ENCODE data around the gene EHD1. TPM values are rescaled to one million over a fixed set of nuclear protein-coding genes. Genes with fewer than 3 reads are reported as not detected.
A peak's percentile ranks its signal among the peaks of the same experiment; 100 is the strongest.

EHD1 gene
- total and polyA plus RNA-seq, 5 experiments from 2014 or later: 137 to 226 (median 164) TPM

DNA sequence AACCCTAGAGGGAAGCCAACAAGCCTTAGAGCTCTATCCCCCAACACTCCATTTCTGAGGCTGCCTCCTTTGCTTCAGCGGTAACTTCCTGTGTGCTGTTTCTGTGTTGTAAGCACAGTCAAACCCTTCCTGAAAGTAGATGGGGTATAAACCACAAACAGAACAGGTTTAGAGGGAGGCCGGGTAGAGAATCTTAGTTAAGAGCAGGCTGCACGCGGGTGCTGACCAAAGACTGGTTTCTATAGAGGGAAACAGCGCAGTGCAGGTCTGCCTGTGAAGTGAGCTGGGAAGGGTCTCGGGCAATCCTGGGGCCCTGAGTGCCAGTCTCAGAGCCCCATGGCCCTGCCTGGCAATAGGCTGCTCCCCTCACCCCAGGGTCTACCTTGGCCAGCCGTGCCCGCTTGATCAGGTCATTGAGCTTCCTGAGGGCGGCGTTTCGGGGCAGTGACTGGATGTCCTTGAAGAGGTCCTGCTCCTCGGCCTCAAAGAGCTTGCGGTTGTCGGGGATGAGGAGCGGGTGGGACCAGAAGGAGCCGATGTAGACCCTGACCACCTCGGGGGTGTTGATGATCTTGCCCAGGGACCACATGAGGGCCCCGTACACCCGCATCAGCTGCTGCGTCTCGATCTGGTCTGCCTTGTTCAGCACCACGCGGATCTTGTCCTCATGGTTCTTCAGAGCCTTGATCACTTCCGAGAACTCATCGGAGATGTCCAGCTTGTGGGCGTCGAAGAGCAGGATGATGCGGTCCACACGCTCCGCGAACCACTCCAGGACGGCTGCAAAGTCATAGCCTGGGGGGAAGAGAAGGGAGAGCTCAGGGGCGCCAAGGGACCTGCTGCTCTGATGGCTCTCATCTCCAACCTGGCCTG, 18.6 kb downstream of the EHD1 start:
- peaks cover 29 to 96% (median 85%) of the 10 kb centered on the region in 4 donors for H3K4me1 Mint-ChIP-seq
- no peaks in the 10 kb centered on the region for H3K9me3 Mint-ChIP-seq
- POLR2A ChIA-PET: interaction anchor here (0.5 to 45.7 kb wide), 19 partner anchors 3 to 1474 kb away, joined by 3 to 2449 read pairs (median 4); partner anchors contain the start of genes CCDC85B, CDC42BPG, EHD1 and FAU
- H3K27me3 Mint-ChIP-seq: no peaks in the 10 kb centered on the region
- peak overlapping the region; percentile 90 to 99 (median 98) for H3K27ac Mint-ChIP-seq
- DNase-seq: peak in 8 of 10 donors; percentile 50 to 82 (median 72)
- H3K36me3 Mint-ChIP-seq: peaks cover 0 to 32% (median 5%) of the 10 kb centered on the region in 3 donors
- H3K4me3 Mint-ChIP-seq: peak overlapping the region; percentile 76 to 88 (median 84)
- ATAC-seq: peak; percentile 71 to 85

DNA sequence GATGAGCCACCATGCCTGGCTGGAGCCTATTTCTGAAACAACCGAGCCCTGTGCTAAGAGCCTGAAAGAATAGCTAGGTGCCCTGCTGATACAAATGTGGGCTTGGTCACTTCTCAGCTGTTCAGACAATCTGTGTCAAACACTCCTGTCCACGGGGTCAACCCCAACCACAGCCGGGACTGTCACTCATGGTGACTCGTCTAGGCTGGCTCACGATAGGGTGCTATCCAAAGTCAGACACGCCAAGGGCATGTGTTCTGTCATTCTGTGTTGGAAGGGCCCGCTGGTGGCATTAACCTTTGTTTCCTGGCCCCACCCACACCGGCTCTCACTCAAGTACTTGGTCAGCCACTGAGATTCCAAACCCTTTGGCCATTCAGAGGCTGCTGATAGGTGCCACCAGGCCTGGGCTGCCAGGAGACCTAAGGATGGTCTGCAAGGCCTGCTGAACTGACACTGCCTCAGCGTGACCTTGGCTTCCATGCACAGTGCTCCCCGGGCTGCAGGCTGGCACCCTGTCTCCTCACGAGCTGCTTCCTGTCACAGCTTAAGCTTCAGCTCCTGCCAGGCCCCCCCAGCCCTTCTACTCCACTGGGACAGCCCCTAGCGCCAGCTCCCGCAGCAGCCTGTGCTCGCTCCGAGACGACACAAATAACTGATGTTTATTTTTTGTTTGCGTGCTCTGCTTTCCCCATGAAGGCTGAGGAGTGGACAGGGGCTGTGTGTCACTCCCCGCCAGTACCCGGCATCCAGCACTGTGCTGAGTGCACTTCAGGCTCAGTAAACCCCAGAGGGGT, 19.8 kb downstream of the EHD1 start:
- Mint-ChIP-seq H3K27ac (peak overlapping the region; percentile 90 to 99 (median 98)), H3K4me3 (peak overlapping the region; percentile 76 to 88 (median 84)), H3K9me3 (no peaks in the 10 kb centered on the region), H3K27me3 (no peaks in the 10 kb centered on the region), H3K36me3 (peaks cover 0 to 42% (median 6%) of the 10 kb centered on the region in 3 donors), H3K4me1 (peaks cover 31 to 96% (median 86%) of the 10 kb centered on the region in 4 donors)
- POLR2A ChIA-PET: interaction anchor here (0.5 to 45.7 kb wide), 17 partner anchors 2 to 1475 kb away, joined by 3 to 2449 read pairs (median 4); partner anchors contain the start of genes CCDC85B, CDC42BPG, EHD1 and FAU
- DNase-seq (peak in 9 of 10 donors; percentile 57 to 81 (median 63)), ATAC-seq (peak; percentile 58 to 64)

DNA sequence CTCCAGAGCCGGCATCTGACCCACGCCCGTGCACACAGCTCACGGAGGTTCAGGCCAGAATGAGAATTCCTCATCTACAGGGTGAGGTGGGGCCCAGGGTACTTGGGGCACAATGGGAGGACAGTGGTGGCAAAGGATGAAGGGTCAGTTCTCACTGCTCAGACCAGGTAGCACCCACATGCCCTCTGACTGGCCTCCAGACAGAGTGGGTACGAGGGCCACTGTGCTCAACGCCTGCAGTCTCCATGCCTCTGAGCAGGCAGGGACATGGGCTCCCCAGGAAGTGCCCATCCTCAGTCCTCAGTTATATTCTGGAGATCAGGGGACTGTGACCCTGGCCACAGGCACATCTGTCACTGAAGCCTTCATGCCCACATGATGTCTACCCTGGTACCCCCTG, 20.9 kb downstream of the EHD1 start:
- peak overlapping the region; percentile 55 to 96 (median 92) for H3K27ac Mint-ChIP-seq
- H3K4me3 Mint-ChIP-seq: peak overlapping the region in 9 of 10 donors; percentile 3 to 83 (median 48)
- ATAC-seq (no peak), DNase-seq (no peak)
- H3K9me3 Mint-ChIP-seq: no peaks in the 10 kb centered on the region
- peaks cover 0 to 48% (median 6%) of the 10 kb centered on the region in 3 donors for H3K36me3 Mint-ChIP-seq
- no peaks in the 10 kb centered on the region for H3K27me3 Mint-ChIP-seq
- POLR2A ChIA-PET: interaction anchor here (1.1 to 45.7 kb wide), 4 partner anchors 1 to 93 kb away, joined by 3 to 2449 read pairs (median 1232); partner anchors contain the start of genes CDC42BPG and EHD1
- H3K4me1 Mint-ChIP-seq: peaks cover 38 to 96% (median 86%) of the 10 kb centered on the region in 4 donors

DNA sequence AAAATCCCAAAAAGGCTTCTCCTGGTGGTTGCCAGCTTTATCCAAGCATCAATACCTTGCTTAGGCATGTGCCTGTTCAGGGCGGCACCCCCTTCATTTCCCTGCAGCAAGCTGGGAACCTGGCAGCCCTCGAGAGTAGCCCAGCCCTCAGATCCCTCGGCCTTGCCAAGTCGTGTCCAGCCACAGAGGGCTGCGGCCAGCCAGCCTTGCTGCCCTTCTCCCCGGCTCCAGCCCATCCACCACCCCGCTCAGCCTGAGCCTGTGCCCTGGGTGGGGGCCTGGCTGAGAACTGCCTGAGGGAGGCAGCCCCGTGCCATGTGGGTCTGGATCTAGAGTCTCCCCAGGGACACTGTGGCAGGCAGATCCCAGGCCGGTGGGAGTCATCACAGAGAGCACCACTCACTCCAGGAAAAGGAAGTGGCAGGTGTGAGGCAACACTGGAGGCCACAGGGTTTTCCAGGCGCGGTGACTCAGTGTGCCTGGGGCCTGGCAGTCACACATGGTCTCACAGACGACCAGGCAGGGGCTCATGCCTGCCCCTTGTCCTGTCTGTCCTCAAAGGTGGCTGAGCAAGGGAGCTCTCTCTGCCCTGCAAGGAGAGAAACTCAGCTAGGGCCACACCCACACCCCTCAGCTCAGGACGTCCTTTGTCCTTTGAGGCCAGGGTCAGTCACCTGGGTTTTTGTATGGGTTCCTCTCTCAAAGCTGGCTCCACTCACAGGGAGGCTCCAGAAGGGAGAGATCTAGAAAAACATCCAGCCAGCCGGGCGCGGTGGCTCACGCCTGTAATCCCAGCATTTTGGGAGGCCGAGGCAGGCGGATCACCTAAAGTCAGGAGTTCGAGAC, 21.8 kb downstream of the EHD1 start:
- H3K9me3 Mint-ChIP-seq: no peaks in the 10 kb centered on the region
- DNase-seq (no peak), ATAC-seq (no peak)
- POLR2A ChIA-PET: interaction anchor here (0.6 to 45.7 kb wide), 5 partner anchors 0 to 936 kb away, joined by 3 to 2449 read pairs (median 4); partner anchors contain the start of genes CDC42BPG and EHD1
- peak overlapping the region; percentile 39 to 88 (median 72) for H3K4me3 Mint-ChIP-seq
- H3K36me3 Mint-ChIP-seq: peaks cover 0 to 48% (median 6%) of the 10 kb centered on the region in 3 donors
- H3K4me1 Mint-ChIP-seq: peaks cover 42 to 96% (median 87%) of the 10 kb centered on the region in 4 donors
- H3K27ac Mint-ChIP-seq: peak overlapping the region; percentile 86 to 96 (median 94)
- H3K27me3 Mint-ChIP-seq: no peaks in the 10 kb centered on the region

DNA sequence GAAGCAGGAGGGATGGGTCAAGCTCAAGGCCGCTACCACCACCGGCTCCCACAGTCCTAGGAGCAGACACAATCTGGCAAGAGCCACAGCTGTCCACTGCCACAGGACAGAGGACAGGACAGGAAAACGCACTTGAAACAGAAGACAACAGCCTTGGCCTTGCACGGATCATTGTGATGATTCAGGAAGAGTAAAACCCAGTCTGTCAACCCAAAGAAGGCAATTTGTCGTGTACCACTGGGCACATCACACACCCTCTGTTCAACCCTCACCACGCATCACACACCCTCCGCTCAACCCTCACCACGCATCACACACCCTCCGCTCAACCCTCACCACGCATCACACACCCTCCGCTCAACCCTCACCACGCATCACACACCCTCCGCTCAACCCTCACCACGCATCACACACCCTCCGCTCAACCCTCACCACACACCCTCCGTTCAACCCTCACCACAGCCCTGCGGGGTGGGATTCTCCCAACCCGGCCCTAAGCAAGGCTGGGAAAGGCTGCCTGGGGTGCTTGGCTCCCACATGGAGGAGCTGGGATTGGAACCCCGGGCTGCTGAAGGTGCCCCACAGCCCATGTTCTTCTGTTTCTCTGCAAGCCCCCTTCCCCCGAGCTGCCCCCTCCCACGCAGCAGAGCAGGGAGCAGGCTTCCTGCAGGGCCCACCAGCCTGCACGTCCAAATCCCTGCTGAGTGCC, 22.7 kb downstream of the EHD1 start:
- ATAC-seq (no peak), DNase-seq (peak in 1 of 10 donors; percentile 14)
- H3K36me3 Mint-ChIP-seq: peaks cover 0 to 48% (median 6%) of the 10 kb centered on the region in 3 donors
- H3K27ac Mint-ChIP-seq: peak overlapping the region; percentile 86 to 96 (median 94)
- POLR2A ChIA-PET: interaction anchor here (1.2 to 45.7 kb wide), 5 partner anchors 1 to 84 kb away, joined by 3 to 2449 read pairs (median 7); partner anchors contain the start of genes CDC42BPG, EHD1 and SF1
- no peaks in the 10 kb centered on the region for H3K27me3 Mint-ChIP-seq
- H3K4me3 Mint-ChIP-seq: peak overlapping the region; percentile 50 to 88 (median 79)
- H3K4me1 Mint-ChIP-seq: peaks cover 46 to 96% (median 88%) of the 10 kb centered on the region in 4 donors
- H3K9me3 Mint-ChIP-seq: no peaks in the 10 kb centered on the region

DNA sequence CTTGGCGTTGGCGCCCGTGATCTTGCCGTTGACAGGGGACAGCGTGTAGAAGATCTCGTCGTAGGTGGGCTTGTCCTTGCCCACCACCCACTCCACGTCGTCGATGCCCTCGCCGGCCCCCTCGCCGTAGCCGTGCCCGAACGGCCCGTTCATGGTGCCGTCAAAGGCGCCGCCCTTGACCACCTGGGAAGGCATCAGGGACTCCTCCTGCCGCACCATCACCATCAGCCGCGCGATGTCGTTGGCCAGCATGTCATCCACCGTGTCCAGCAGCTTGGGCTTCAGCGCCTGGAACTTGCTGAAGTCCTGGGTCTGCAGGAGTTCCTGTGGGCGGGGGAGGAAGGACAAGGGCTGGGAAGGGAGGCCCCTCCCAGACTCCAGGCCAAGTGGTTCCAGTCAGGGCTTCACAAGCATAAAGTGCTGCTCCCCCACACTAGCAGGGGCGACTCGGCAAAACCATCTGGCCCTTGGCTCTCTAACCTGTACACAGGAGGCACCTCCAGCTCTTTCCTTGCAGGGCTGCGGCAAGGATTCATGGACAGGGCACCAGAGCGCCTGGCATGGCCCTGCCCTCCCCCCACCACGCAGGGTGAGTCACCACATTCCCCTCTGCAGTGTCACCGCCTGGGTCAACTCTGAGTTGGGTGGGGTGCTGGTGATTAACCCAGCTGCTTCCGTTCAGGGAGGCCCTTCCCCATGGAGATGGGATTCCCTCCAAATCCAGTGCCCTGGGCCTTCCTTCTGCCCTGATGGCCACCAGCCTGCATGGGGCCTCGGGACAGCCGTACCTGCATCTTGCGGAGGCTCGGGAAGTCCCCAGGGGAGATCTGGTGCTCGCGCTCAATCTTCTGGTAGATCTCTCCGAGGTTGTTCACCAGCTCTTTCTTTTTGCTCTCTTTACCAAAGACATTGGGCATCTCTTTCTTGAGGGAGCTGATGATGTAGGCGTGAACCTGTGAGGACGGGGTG, 23.6 kb downstream of the EHD1 start:
- H3K4me1 Mint-ChIP-seq: peaks cover 41 to 95% (median 83%) of the 10 kb centered on the region in 4 donors
- H3K4me3 Mint-ChIP-seq: peak overlapping the region; percentile 44 to 88 (median 79)
- no peak for DNase-seq
- POLR2A ChIA-PET: interaction anchor here (1.2 to 45.7 kb wide), 9 partner anchors 2 to 263 kb away, joined by 3 to 2449 read pairs (median 7); partner anchors contain the start of genes CDC42BPG, EHD1, MAP4K2 and PPP2R5B
- H3K27ac Mint-ChIP-seq: peak overlapping the region; percentile 86 to 96 (median 94)
- no peak for ATAC-seq
- H3K36me3 Mint-ChIP-seq: peaks cover 0 to 46% (median 6%) of the 10 kb centered on the region in 3 donors
- H3K27me3 Mint-ChIP-seq: no peaks in the 10 kb centered on the region
- H3K9me3 Mint-ChIP-seq: no peaks in the 10 kb centered on the region

DNA sequence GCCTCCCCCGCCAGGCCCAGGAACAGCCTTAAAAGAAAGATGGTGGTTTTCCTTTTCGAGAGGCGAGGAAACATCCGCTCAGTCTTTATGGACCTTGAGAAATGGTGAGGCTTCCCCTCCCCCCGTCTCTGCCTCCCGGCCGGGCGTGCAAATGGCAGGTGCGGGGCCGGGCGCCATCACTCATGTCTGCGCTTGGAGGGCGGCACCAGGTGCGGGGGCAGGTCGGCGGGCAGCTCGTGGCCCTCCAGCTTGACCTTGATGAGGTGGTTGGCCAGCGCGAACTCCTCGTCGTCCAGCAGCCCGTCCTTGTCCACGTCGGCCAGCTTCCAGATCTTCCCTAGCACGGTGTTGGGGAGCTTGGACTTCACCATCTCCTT, 24.3 kb downstream of the EHD1 start:
- H3K27ac Mint-ChIP-seq: peak overlapping the region; percentile 89 to 96 (median 94)
- no peaks in the 10 kb centered on the region for H3K9me3 Mint-ChIP-seq
- peaks cover 0 to 43% (median 6%) of the 10 kb centered on the region in 3 donors for H3K36me3 Mint-ChIP-seq
- peak overlapping the region in 8 of 10 donors; percentile 14 to 85 (median 80) for H3K4me3 Mint-ChIP-seq
- no peaks in the 10 kb centered on the region for H3K27me3 Mint-ChIP-seq
- POLR2A ChIA-PET: interaction anchor here (1.2 to 29.4 kb wide), 8 partner anchors 24 to 263 kb away, joined by 3 to 2449 read pairs (median 6); partner anchors contain the start of genes ARL2, EHD1, MAP4K2 and PPP2R5B
- ATAC-seq: no peak
- peaks cover 42 to 95% (median 83%) of the 10 kb centered on the region in 4 donors for H3K4me1 Mint-ChIP-seq
- DNase-seq: no peak

DNA sequence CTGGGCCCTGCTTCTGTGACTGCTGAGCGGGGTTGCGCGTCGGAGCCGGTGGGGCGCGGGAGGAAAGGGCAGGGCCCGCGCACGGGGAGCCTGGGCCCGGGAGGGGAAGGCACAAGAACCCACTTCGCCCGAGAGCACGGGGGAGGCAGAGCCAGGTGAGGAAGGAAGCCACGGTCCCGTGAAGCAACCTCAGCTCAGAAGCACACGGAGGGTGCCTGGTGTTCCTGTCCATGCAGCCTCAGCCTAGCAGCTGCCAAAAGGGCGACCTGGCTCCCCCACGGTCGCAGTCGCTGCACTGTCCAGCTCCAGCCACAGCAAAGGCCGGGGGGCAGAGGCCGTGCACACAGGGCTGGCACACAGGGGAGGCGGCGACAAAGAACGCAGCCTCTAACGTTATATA, 24.7 kb downstream of the EHD1 start:
- POLR2A ChIA-PET: interaction anchor here (0.8 to 29.4 kb wide), 10 partner anchors 24 to 264 kb away, joined by 3 to 2449 read pairs (median 4); partner anchors contain the start of genes ARL2, EHD1, MAP4K2 and MEN1
- DNase-seq: peak in 7 of 10 donors; percentile 38 to 77 (median 46)
- peak overlapping the region; percentile 57 to 84 (median 79) for H3K4me3 Mint-ChIP-seq

DNA sequence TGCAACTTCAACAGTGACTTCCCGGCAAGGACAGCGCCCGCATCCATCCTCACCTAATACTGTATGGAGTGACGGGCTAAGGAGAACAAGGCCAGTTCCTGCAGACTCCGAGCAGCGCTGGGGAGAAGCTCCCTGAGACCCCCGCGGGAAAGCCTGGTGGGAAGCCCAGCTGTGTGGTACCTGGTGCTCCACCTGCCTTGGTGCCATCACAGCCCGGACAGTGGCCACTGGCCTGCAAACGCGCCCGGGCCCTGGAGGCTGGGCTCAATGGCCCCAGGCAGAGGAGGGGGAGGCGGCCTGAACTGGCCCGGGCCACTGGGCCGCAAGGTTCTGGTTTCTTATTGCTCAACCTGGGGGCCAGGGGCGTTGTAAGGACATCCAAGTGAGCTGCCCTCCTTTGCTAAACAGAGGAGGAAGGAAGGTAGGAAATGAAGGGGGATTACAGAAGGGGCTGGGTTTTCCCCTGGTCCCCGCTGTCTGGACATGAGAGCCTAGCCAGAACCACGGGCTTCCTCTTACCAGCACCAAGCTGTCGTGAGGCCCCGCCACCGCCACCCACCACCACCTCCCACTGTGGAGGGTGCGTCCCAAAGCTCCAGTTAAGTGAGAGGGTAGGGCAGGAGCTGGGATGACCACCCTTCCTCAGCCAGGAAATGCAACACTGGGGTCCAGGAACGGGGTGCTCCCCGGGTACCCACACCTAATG, 25.5 kb downstream of the EHD1 start:
- peak overlapping the region; percentile 57 to 84 (median 79) for H3K4me3 Mint-ChIP-seq
- H3K4me1 Mint-ChIP-seq: peaks cover 46 to 95% (median 85%) of the 10 kb centered on the region in 4 donors
- no peak for ATAC-seq
- POLR2A ChIA-PET: interaction anchor here (0.6 to 29.4 kb wide), 11 partner anchors 25 to 1754 kb away, joined by 3 to 2449 read pairs (median 5); partner anchors contain the start of genes ARL2, EHD1, MEN1 and PPP2R5B
- H3K36me3 Mint-ChIP-seq: peaks cover 0 to 38% (median 6%) of the 10 kb centered on the region in 3 donors
- H3K9me3 Mint-ChIP-seq: no peaks in the 10 kb centered on the region
- H3K27ac Mint-ChIP-seq: peak overlapping the region; percentile 91 to 96 (median 94)
- peak in 1 of 10 donors; percentile 40 for DNase-seq
- H3K27me3 Mint-ChIP-seq: no peaks in the 10 kb centered on the region

More for the DNA sequence above, 24.7 kb downstream of the EHD1 start:
- peak overlapping the region; percentile 90 to 96 (median 94) for H3K27ac Mint-ChIP-seq
- ATAC-seq: peak; percentile 45 to 46
- peaks cover 42 to 95% (median 83%) of the 10 kb centered on the region in 4 donors for H3K4me1 Mint-ChIP-seq
- H3K9me3 Mint-ChIP-seq: no peaks in the 10 kb centered on the region
- no peaks in the 10 kb centered on the region for H3K27me3 Mint-ChIP-seq
- peaks cover 0 to 39% (median 6%) of the 10 kb centered on the region in 3 donors for H3K36me3 Mint-ChIP-seq
